H1 (cell line): ENCODE data around the gene LIN28B. TPM values are rescaled to one million over a fixed set of nuclear protein-coding genes. Genes with fewer than 3 reads are reported as not detected.

Source experiments
- CHD7 ChIP-seq: fragments of 300-600 bp; sonication (generic); IDR thresholded peaks from 2 replicates; pipeline ENCODE4 v1.7.1; 2012; ENCODE audit warnings: low read length, moderate library complexity, mild to moderate bottlenecking, inconsistent platforms; ENCODE audit not compliant: insufficient replicate concordance
- EZH2 ChIP-seq: fragments of 200-600 bp; sonication (generic); IDR thresholded peaks from 2 replicates; pipeline ENCODE4 v1.7.1; 2012; ENCODE audit warnings: low read depth, mild to moderate bottlenecking, moderate library complexity, low read length, inconsistent platforms; ENCODE audit not compliant: severe bottlenecking
- JUN ChIP-seq: IDR thresholded peaks from 2 replicates; pipeline ENCODE4 v1.6.1; 2011; ENCODE audit warnings: low read depth, mild to moderate bottlenecking, improper control_type of control experiment, low read length
- NANOG ChIP-seq: IDR thresholded peaks from 2 replicates; pipeline ENCODE4 v1.6.1; 2011; ENCODE audit warnings: low read length, low read depth, mild to moderate bottlenecking, inconsistent platforms; ENCODE audit not compliant: insufficient read depth, poor library complexity, severe bottlenecking
- PHF8 ChIP-seq: fragments of 200-600 bp; sonication (generic); conservative IDR thresholded peaks from 2 replicates; pipeline ENCODE4 v1.7.1; 2012; ENCODE audit warnings: low read depth, mild to moderate bottlenecking, inconsistent platforms, low read length, moderate library complexity
- RBBP5 ChIP-seq: IDR thresholded peaks from 2 replicates; pipeline ENCODE4 v1.7.1; 2012; ENCODE audit warnings: low read depth, mild to moderate bottlenecking, inconsistent platforms, low read length, moderate library complexity, borderline replicate concordance
- RNF2 ChIP-seq: fragments of 200-900, 300-1000 bp; sonication (generic); IDR thresholded peaks from 2 replicates; pipeline ENCODE4 v1.7.1; 2016; ENCODE audit warnings: borderline replicate concordance, low read depth, mild to moderate bottlenecking, antibody characterized with exemption, low read length; ENCODE audit not compliant: poor library complexity, severe bottlenecking; ENCODE audit errors: missing control alignments
- TCF12 ChIP-seq: IDR thresholded peaks from 2 replicates; pipeline ENCODE4 v1.6.1; 2011; ENCODE audit warnings: low read depth, mild to moderate bottlenecking, low read length
- YY1 ChIP-seq: IDR thresholded peaks from 2 replicates; pipeline ENCODE4 v1.6.1; 2011; ENCODE audit warnings: low read depth, mild to moderate bottlenecking, low read length
- polyA plus RNA-seq, 7 experiments: library from polyadenylated mRNA; depleted of rRNA in 3 of 7; stranded (reverse) in 5 of 7; unstranded in 2 of 7; fragments of >200 nt in 5 of 7; fragments of 200-250 nt in 2 of 7; gene quantifications; 1 replicate in 5 of 7; 2 replicates in 1 of 7; 4 replicates in 1 of 7; pipeline versions ENCODE4 v1.2.1 to v1.2.3, GENCODE V29; 2011 to 2013; ENCODE audit warnings: missing spikeins in 2 of 7, mixed read lengths in 2 of 7
- total RNA-seq: library from RNA; stranded (reverse); fragmentation: NEBNext Ultra II Directional; extraction: Animal tissue kit (Norgen Biotek cat#: 25700); gene quantifications from 2 replicates; pipeline ENCODE4 v1.2.1, GENCODE V29; 2021

The LIN28B gene
- total and polyA plus RNA-seq, 2 of the 8 experiments (the other 6 are each of a cell fraction or from before 2014, with no cell fraction given) = 27.4 to 94.7 TPM

GRCh38 chr6:104940238-104940892, 16.5 kb upstream of the LIN28B start (continued):
- peak; percentile 3; the same call in 1 of the 2 replicates for TF ChIP-seq PHF8
- TF ChIP-seq NANOG = no peak
- TF ChIP-seq CHD7 = no peak
- no peak for TF ChIP-seq RNF2
- TF ChIP-seq TCF12 = no peak
- peak; percentile 28; the same call in 1 of the 2 replicates for TF ChIP-seq RBBP5
- no peak for TF ChIP-seq EZH2
- TF ChIP-seq JUN = no peak
- TF ChIP-seq YY1 = peak; percentile 13; the same call in 1 of the 2 replicates
